Stomach (tissue), 9 donors: ENCODE measurements around the gene TFDP2. TPM values are rescaled to one million over a fixed set of nuclear protein-coding genes. Genes with fewer than 3 reads are reported as not detected.
"Not testable (repeated sequence)": the region's sequence is repeated elsewhere in the genome, so short reads cannot be mapped to it uniquely, and the experiment has no call there.

Source experiments
- DNase-seq, 2 donors: peaks; one replicate each; pipeline versions ENCODE4 v3.0.0 to v3.0.0-alpha.2; 2013 to 2019
- H3K27ac ChIP-seq, 5 donors: fragments of 200-600 bp in 4 of 5; sonication (generic) in 4 of 5; one replicate each; pipeline ENCODE4 v1.5.1; 2013 to 2019; ENCODE audit warnings: mild to moderate bottlenecking in 1 of 5, moderate library complexity in 1 of 5
- H3K27me3 ChIP-seq, 3 donors: fragments of 200-600 bp; sonication (generic); one replicate each; pipeline ENCODE4 v1.5.1; 2017 to 2019; ENCODE audit warnings: mixed run types in 1 of 3
- H3K36me3 ChIP-seq, 4 donors: fragments of 200-600 bp; sonication (generic); 1 replicate in 3 of 4; 2 replicates in 1 of 4; pipeline ENCODE4 v1.5.1; 2016 to 2019
- H3K4me1 ChIP-seq, 4 donors: fragments of 200-600 bp; sonication (generic); one replicate each; pipeline ENCODE4 v1.5.1; 2016 to 2019
- H3K4me3 ChIP-seq, 4 donors: fragments of 200-600 bp; sonication (generic) in 3 of 4; one replicate each; pipeline ENCODE4 v1.5.1; 2016 to 2019; ENCODE audit warnings: mild to moderate bottlenecking in 1 of 4
- H3K9me3 ChIP-seq, 4 donors: fragments of 200-600 bp; sonication (generic); one replicate each; pipeline ENCODE4 v1.5.1; 2016 to 2019
- CTCF ChIP-seq, 7 experiments: fragments of 450-650 bp in 4 of 7; fragments of 200-600 bp in 3 of 7; sonication (generic) in 3 of 7; IDR thresholded peaks; one replicate each; pipeline ENCODE4 v1.5.1; 2016 to 2019; ENCODE audit warnings: antibody characterized with exemption in 7 of 7, control low read depth in 2 of 7, mild to moderate bottlenecking in 1 of 7
- EP300 ChIP-seq: sonication (generic); formaldehyde crosslinking; IDR thresholded peaks from one replicate; pipeline ENCODE4 v1.6.1; 2017; ENCODE audit warnings: antibody characterized with exemption
- POLR2A ChIP-seq, 4 donors: fragments of 450-650 bp; IDR thresholded peaks; one replicate each; pipeline ENCODE4 v1.6.1; 2016; ENCODE audit warnings: antibody characterized with exemption in 4 of 4, control low read depth in 2 of 4, mild to moderate bottlenecking in 1 of 4, moderate library complexity in 1 of 4
- POLR2AphosphoS5 ChIP-seq, 3 donors: sonication (generic); formaldehyde crosslinking; IDR thresholded peaks; one replicate each; pipeline ENCODE4 v1.6.1; 2016; ENCODE audit warnings: antibody characterized with exemption in 3 of 3
- WGBS, 5 donors: extraction: QIAGEN DNeasy Blood & Tissue Kit in 3 of 5; methylation state at CpG; one replicate each; pipeline versions ENCODE4 v1.1.5 to v1.1.7; 2013 to 2018; 5-methylcytosine and 5-hydroxymethylcytosine counted together
- intact Hi-C: fragments of 100-400 bp; cut with DNase I; formaldehyde crosslinking; loops from one replicate; pipeline ENCODE4 v1.15.1; 2023; ENCODE audit warnings: low total_unique reads
- polyA plus RNA-seq, 3 donors: library from polyadenylated mRNA; stranded (reverse); fragments of 200-250 nt; gene quantifications; one replicate each; pipeline ENCODE4 v1.2.3, GENCODE V29; 2013
- total RNA-seq, 5 donors: library from RNA; depleted of rRNA; stranded (reverse); fragments of >200 nt; gene quantifications; one replicate each; pipeline versions ENCODE4 v1.1.0 to v1.2.3, GENCODE V29; 2014 to 2016
- donor health status: healthy with polysubstance abuse.
- donor health status: Bipolar disorder and iron deficiency.
- donor health status: healthy.

TFDP2 gene
- total and polyA plus RNA-seq, 8 donors: 8.7 to 180 (median 55.7) TPM

- Histone ChIP-seq H3K4me3 (no peak overlapping the region), H3K4me1 (peaks cover 0 to 13% (median 6%) of the 10 kb centered on the region in 4 donors), H3K27me3 (no peaks in the 10 kb centered on the region), H3K27ac (peak overlapping the region in 1 of 5 donors; percentile 11), H3K9me3 (no peaks in the 10 kb centered on the region), H3K36me3 (no peaks in the 10 kb centered on the region)
- no peak for DNase-seq
- WGBS, 5 donors: 94 to 98% (median 95%) methylated on average over 2 of the region's 2 CpGs
- TF ChIP-seq POLR2A (IDR thresholded peaks at IDR 0.05): no peak
- intact Hi-C loops: no loop called here
Observed at GRCh38 chr3:142013993-142014392, 135.4 kb downstream of the TFDP2 start.

GRCh38 chr3:142013326-142013980 lies 135.9 kb downstream of the TFDP2 start:
- TF ChIP-seq CTCF (IDR thresholded peaks at IDR 0.05) (no peak), POLR2AphosphoS5 (IDR thresholded peaks at IDR 0.05) (peak in 1 of 3 donors; percentile 8)
- Histone ChIP-seq H3K4me3 (no peak overlapping the region), H3K4me1 (peaks cover 0 to 18% (median 8%) of the 10 kb centered on the region in 4 donors), H3K36me3 (no peaks in the 10 kb centered on the region), H3K9me3 (no peaks in the 10 kb centered on the region), H3K27ac (peak overlapping the region in 1 of 5 donors; percentile 65), H3K27me3 (no peaks in the 10 kb centered on the region)
- DNase-seq: peak in 1 of 2 donors; percentile 48
- intact Hi-C loops: no loop called here
- 50 to 86% (median 74%) methylated on average over 2 of the region's 2 CpGs for WGBS, 5 donors

- no peak overlapping the region for H3K4me3 ChIP-seq
- H3K27ac ChIP-seq: no peak overlapping the region
- H3K4me1 ChIP-seq: peaks cover 0 to 32% (median 7%) of the 10 kb centered on the region in 4 donors
- no peak for DNase-seq
- H3K9me3 ChIP-seq: no peaks in the 10 kb centered on the region
- TF ChIP-seq EP300 (no peak), CTCF (IDR thresholded peaks at IDR 0.05) (no peak), POLR2A (IDR thresholded peaks at IDR 0.05) (no peak)
- no peaks in the 10 kb centered on the region for H3K36me3 ChIP-seq
- intact Hi-C loops: no loop called here
- no peaks in the 10 kb centered on the region for H3K27me3 ChIP-seq
- 28 to 56% (median 37%) methylated on average over 1 of the region's 1 CpG for WGBS, 5 donors
Observed at GRCh38 chr3:142009029-142009428, 140.3 kb downstream of the TFDP2 start.

GRCh38 chr3:142007710-142008399 lies 141.5 kb downstream of the TFDP2 start:
- no peaks in the 10 kb centered on the region for H3K27me3 ChIP-seq
- no peaks in the 10 kb centered on the region for H3K9me3 ChIP-seq
- H3K27ac ChIP-seq: no peak overlapping the region
- no peaks in the 10 kb centered on the region for H3K36me3 ChIP-seq
- no peak overlapping the region for H3K4me3 ChIP-seq
- intact Hi-C loops: no loop called here
- 74 to 83% (median 78%) methylated on average over 8 of the region's 8 CpGs for WGBS, 5 donors
- no peak for TF ChIP-seq CTCF (IDR thresholded peaks at IDR 0.05)
- TF ChIP-seq EP300: no peak
- TF ChIP-seq POLR2AphosphoS5 (IDR thresholded peaks at IDR 0.05): no peak
- no peak for TF ChIP-seq POLR2A (IDR thresholded peaks at IDR 0.05)
- H3K4me1 ChIP-seq: peaks cover 0 to 36% (median 4%) of the 10 kb centered on the region in 4 donors
- no peak for DNase-seq

- WGBS, 5 donors: 82 to 90% (median 86%) methylated on average over 6 to 7 of the region's 7 CpGs
- intact Hi-C loops: not testable (repeated sequence)
- H3K4me1 ChIP-seq: peaks cover 0 to 33% (median 4%) of the 10 kb centered on the region in 4 donors
Observed at GRCh38 chr3:142004957-142005356, 144.4 kb downstream of the TFDP2 start.

More at GRCh38 chr3:142004957-142005356, 144.4 kb downstream of the TFDP2 start:
- not testable (repeated sequence) for H3K27me3 ChIP-seq, H3K4me3 ChIP-seq, DNase-seq, H3K9me3 ChIP-seq, H3K27ac ChIP-seq, H3K36me3 ChIP-seq
